HEK293T (cell line): ENCODE results near the gene EXPH5.
A peak's percentile ranks its signal among the peaks of the same experiment; 100 is the strongest.

Source experiments
- CTCF ChIA-PET: fragments of 350-600 bp; formaldehyde crosslinking; extraction: SDS; loops from one replicate; lab custom pipeline; 2021; ENCODE audit warnings: antibody characterized with exemption, inconsistent platforms; lab: Yijun Ruan, JAX
- POLR2A ChIA-PET: fragments of 350-600 bp; formaldehyde crosslinking; extraction: SDS; loops from one replicate; lab custom pipeline; 2020; ENCODE audit warnings: antibody characterized with exemption, inconsistent platforms; lab: Yijun Ruan, JAX
- DNase-seq: peaks from one replicate; pipeline ENCODE4 v3.0.0; 2012; ENCODE audit warnings: mixed read lengths; ENCODE audit errors: extremely low spot score
- ARNT ChIP-seq: fragments of 450-650 bp; IDR thresholded peaks from 2 replicates; pipeline ENCODE4 v1.6.1; 2017; ENCODE audit warnings: mild to moderate bottlenecking
- BHLHE40 ChIP-seq: fragments of 450-650 bp; IDR thresholded peaks from 2 replicates; pipeline ENCODE4 v1.6.1; 2016; ENCODE audit warnings: mild to moderate bottlenecking, moderate library complexity, borderline replicate concordance
- CTBP1 ChIP-seq: fragments of 450-650 bp; IDR thresholded peaks from 2 replicates; pipeline ENCODE4 v1.6.1; 2016; ENCODE audit warnings: borderline replicate concordance
- ELF4 ChIP-seq: fragments of 450-650 bp; IDR thresholded peaks from 2 replicates; pipeline ENCODE4 v1.6.1; 2017; ENCODE audit warnings: antibody characterized with exemption
- FOXA1 ChIP-seq: fragments of 450-650 bp; IDR thresholded peaks from 2 replicates; pipeline ENCODE4 v1.6.1; 2016; ENCODE audit warnings: mild to moderate bottlenecking
- FOXK2 ChIP-seq: fragments of 450-650 bp; IDR thresholded peaks from 2 replicates; pipeline ENCODE4 v1.6.1; 2016; ENCODE audit warnings: mild to moderate bottlenecking
- FOXM1 ChIP-seq: fragments of 450-650 bp; IDR thresholded peaks from 2 replicates; pipeline ENCODE4 v1.6.1; 2017; ENCODE audit warnings: mild to moderate bottlenecking, borderline replicate concordance
- HDGF ChIP-seq: fragments of 450-650 bp; IDR thresholded peaks from 2 replicates; pipeline ENCODE4 v1.6.1; 2017; ENCODE audit warnings: antibody characterized with exemption, borderline replicate concordance
- L3MBTL2 ChIP-seq: fragments of 450-650 bp; conservative IDR thresholded peaks from 2 replicates; pipeline ENCODE4 v1.6.1; 2016; ENCODE audit warnings: mild to moderate bottlenecking
- LEF1 ChIP-seq: fragments of 450-650 bp; IDR thresholded peaks from 2 replicates; pipeline ENCODE4 v1.6.1; 2017; ENCODE audit warnings: mild to moderate bottlenecking, borderline replicate concordance
- NFRKB ChIP-seq: fragments of 450-650 bp; IDR thresholded peaks from 2 replicates; pipeline ENCODE4 v1.6.1; 2016; ENCODE audit warnings: mild to moderate bottlenecking, moderate library complexity
- SP1 ChIP-seq: fragments of 450-650 bp; IDR thresholded peaks from 2 replicates; pipeline ENCODE4 v1.6.1; 2017
- SUZ12 ChIP-seq: fragments of 450-650 bp; IDR thresholded peaks from 2 replicates; pipeline ENCODE4 v1.6.1; 2016; ENCODE audit warnings: mild to moderate bottlenecking
- TARDBP ChIP-seq: fragments of 450-650 bp; IDR thresholded peaks from 2 replicates; pipeline ENCODE4 v1.6.1; 2016
- ZNF384 ChIP-seq: fragments of 450-650 bp; IDR thresholded peaks from 2 replicates; pipeline ENCODE4 v1.6.1; 2016
- TF ChIP-seq, protein P1 (sequence below): fragments of 450-650 bp; IDR thresholded peaks from 2 replicates; pipeline ENCODE4 v1.6.1; 2016

Gene EXPH5

GRCh38 chr11:108596701-108597100 lies 3.1 kb upstream of the EXPH5 start:
- DNase-seq, result no peak
- TF ChIP-seq ELF4 (no peak), FOXM1 (no peak), L3MBTL2 (no peak), ARNT (no peak), FOXA1 (no peak), LEF1 (no peak), FOXK2 (no peak), SP1 (no peak), SUZ12 (no peak), CTBP1 (no peak), TARDBP (no peak), NFRKB (no peak)
- TF ChIP-seq, protein P1, sequence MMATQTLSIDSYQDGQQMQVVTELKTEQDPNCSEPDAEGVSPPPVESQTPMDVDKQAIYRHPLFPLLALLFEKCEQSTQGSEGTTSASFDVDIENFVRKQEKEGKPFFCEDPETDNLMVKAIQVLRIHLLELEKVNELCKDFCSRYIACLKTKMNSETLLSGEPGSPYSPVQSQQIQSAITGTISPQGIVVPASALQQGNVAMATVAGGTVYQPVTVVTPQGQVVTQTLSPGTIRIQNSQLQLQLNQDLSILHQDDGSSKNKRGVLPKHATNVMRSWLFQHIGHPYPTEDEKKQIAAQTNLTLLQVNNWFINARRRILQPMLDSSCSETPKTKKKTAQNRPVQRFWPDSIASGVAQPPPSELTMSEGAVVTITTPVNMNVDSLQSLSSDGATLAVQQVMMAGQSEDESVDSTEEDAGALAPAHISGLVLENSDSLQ, result no peak
- ChIA-PET CTCF (no interaction called here), POLR2A (interaction anchor here (1.5 kb wide), 1 partner anchor 99 kb away, joined by 3 read pairs; the partner anchor contains the start of gene POGLUT3)

DNA sequence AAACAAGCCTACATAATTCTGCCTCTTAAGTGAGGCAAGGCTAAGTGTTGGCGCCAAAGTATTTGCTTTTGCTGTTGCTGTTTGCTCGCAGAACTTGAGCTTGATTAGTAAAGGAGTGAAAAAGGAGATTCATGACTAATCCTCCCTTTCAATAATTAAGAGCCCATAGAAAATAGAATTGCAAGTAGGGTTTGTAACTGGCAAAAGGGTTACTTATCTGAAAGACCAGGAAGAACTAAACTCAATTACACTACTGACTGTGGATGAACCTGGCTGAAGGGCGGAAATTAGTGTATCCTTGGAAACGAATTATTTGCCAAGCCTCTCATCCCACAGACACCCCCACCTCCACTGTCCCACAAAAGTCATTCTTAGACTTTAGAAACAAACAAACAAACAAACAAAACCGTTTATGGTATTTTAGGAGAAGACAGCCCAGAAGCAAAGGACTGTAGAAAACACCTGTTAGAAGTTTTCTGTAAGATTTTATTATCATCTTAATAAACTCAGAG lies 411 bp upstream of the EXPH5 start:
- no peak for DNase-seq
- ChIA-PET POLR2A (no interaction called here), CTCF (no interaction called here)
- TF ChIP-seq FOXK2, result no peak
- TF ChIP-seq BHLHE40, result no peak
- TF ChIP-seq TARDBP, result no peak

DNA sequence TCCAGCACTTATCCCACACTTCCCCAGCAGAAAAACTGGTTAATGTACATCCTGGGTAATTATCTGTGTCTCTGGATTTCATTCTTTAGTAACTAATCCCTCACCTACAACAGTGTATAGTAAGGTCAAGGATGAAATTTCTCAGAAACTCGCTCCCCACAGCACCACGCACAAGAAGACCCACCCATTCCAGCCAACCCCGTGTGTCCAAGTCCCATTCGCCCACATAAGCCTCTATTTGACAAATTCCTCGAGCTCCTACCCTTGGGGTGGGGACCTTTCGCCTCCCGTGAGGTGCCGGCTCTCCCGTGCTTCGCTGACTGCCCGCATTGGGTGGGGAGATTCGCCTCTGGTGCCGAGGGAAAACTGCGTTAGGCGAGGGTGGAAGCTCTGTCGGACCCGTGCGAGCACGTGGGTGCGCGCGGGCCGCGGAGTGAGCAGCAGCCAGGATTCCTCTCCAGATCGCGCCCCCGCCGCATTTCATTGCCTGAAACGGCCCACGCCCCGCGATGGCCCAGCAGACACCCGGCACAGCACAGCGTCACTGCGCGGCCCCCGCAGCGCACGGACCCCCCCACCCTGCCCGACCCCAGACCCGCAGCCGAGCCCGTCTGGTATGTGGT lies 866 bp downstream of the EXPH5 start:
- ChIA-PET CTCF (interaction anchor here (0.7 kb wide), 1 partner anchor 58 kb away, joined by 3 read pairs; no protein-coding TSS in a partner anchor), POLR2A (interaction anchor here (1.0 kb wide), 1 partner anchor 38 kb away, joined by 4 read pairs; no protein-coding TSS in a partner anchor)
- no peak for TF ChIP-seq SUZ12
- TF ChIP-seq L3MBTL2, result peak; percentile 96

DNA sequence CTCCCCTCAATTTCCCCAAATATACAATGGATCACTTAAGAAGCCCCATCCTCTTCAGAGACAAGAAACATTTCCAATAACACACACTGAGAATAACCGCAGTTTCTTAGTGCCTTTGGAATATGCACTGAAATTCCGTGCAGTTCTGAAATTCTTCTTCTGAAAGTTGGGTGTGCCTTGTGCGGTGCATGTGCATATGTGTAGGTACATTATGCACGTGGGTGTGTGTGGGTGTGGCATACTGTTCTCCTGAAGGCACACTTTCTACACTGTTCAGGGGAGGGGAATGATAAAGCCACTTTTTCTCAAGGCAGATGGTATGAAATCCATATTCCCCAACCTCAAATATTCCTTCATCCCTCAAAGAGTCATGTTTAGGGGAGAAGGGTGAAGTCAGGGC lies 1.7 kb downstream of the EXPH5 start:
- ChIA-PET POLR2A (no interaction called here), CTCF (no interaction called here)
- TF ChIP-seq FOXM1 (no peak), NFRKB (no peak), HDGF (no peak), SP1 (no peak), BHLHE40 (no peak), ZNF384 (no peak), L3MBTL2 (no peak), SUZ12 (no peak), LEF1 (no peak), FOXA1 (no peak), CTBP1 (no peak), ELF4 (no peak), ARNT (no peak), FOXK2 (no peak), TARDBP (no peak)
- TF ChIP-seq, protein P1, result no peak
- DNase-seq, result no peak

More for the DNA sequence above, 866 bp downstream of the EXPH5 start:
- DNase-seq, result peak; percentile 56

- DNase-seq, result no peak
- no peak for TF ChIP-seq LEF1
- no peak for TF ChIP-seq L3MBTL2
- CTCF ChIA-PET, result interaction anchor here (0.6 to 1.5 kb wide), 2 partner anchors 58 to 506 kb away, joined by 3 to 4 read pairs; no protein-coding TSS in a partner anchor
- POLR2A ChIA-PET, result no interaction called here
Measured at GRCh38 chr11:108589136-108589535, 4.4 kb downstream of the EXPH5 start.

GRCh38 chr11:108588287-108588686 lies 5.3 kb downstream of the EXPH5 start:
- no peak for DNase-seq
- POLR2A ChIA-PET, result interaction anchor here (1.0 kb wide), 1 partner anchor 121 kb away, joined by 4 read pairs; the partner anchor contains the start of gene C11orf65
- TF ChIP-seq SUZ12 (no peak), HDGF (no peak), TARDBP (no peak), ARNT (no peak), FOXK2 (no peak), ELF4 (no peak), CTBP1 (no peak), L3MBTL2 (no peak), FOXA1 (no peak), SP1 (no peak)
- CTCF ChIA-PET, result interaction anchor here (0.6 to 1.5 kb wide), 2 partner anchors 59 to 505 kb away, joined by 3 to 4 read pairs; no protein-coding TSS in a partner anchor

- DNase-seq, result no peak
- no peak for TF ChIP-seq L3MBTL2
- TF ChIP-seq SP1, result no peak
- no peak for TF ChIP-seq LEF1
- no peak for TF ChIP-seq ZNF384
- TF ChIP-seq ARNT, result no peak
- ChIA-PET POLR2A (no interaction called here), CTCF (no interaction called here)
Measured at GRCh38 chr11:108587109-108587508, 6.5 kb downstream of the EXPH5 start.
